HG03558 (cell line): ENCODE results near the gene ZNF217.
"Not testable (repeated sequence)": the region's sequence is repeated elsewhere in the genome, so short reads cannot be mapped to it uniquely, and the experiment has no call there.

Experiments
- ATAC-seq: cut with Tn5 transposase; IDR thresholded peaks from one replicate; pipeline ENCODE4 v1.9.1; 2021; ENCODE audit warnings: moderate number of reproducible peaks; ENCODE audit not compliant: unreplicated experiment; ENCODE audit errors: extremely low read depth

Gene ZNF217

GRCh38 chr20:53585004-53585569 is 8.6 kb downstream of the ZNF217 start:
- not testable (repeated sequence) for ATAC-seq

GRCh38 chr20:53584550-53584913 is 9.1 kb downstream of the ZNF217 start:
- ATAC-seq: not testable (repeated sequence)

GRCh38 chr20:53583660-53584549 is 9.7 kb downstream of the ZNF217 start:
- not testable (repeated sequence) for ATAC-seq

- ATAC-seq: no peak
Observed at GRCh38 chr20:53582574-53583351, 10.9 kb downstream of the ZNF217 start.

GRCh38 chr20:53582251-53582570 is 11.4 kb downstream of the ZNF217 start:
- no peak for ATAC-seq

- ATAC-seq: no peak
Observed at GRCh38 chr20:53581444-53582250, 12.0 kb downstream of the ZNF217 start.

- ATAC-seq: no peak
Observed at GRCh38 chr20:53580376-53581111, 13.1 kb downstream of the ZNF217 start.

- no peak for ATAC-seq
Observed at GRCh38 chr20:53579581-53580375, 13.9 kb downstream of the ZNF217 start.

GRCh38 chr20:53579266-53579580 is 14.4 kb downstream of the ZNF217 start:
- no peak for ATAC-seq

- no peak for ATAC-seq
Observed at GRCh38 chr20:53578492-53579222, 15.0 kb downstream of the ZNF217 start.

GRCh38 chr20:53576586-53577318 is 16.9 kb downstream of the ZNF217 start:
- no peak for ATAC-seq

- ATAC-seq: no peak
Observed at GRCh38 chr20:53576195-53576580, 17.5 kb downstream of the ZNF217 start.

GRCh38 chr20:53575481-53576194 is 18.0 kb downstream of the ZNF217 start:
- ATAC-seq: no peak

- ATAC-seq: no peak
Observed at GRCh38 chr20:53574819-53575218, 18.8 kb downstream of the ZNF217 start.

GRCh38 chr20:53574259-53574789 is 19.3 kb downstream of the ZNF217 start:
- no peak for ATAC-seq

- ATAC-seq: no peak
Observed at GRCh38 chr20:53571555-53572286, 21.9 kb downstream of the ZNF217 start.
